IMR-90 (cell line): ENCODE results near the gene COA3. TPM values are rescaled to one million over a fixed set of nuclear protein-coding genes. Genes with fewer than 3 reads are reported as not detected.
A peak's percentile ranks its signal among the peaks of the same experiment; 100 is the strongest.

Experiments
- ATAC-seq: fragments of 200-7000 bp; cut with Tn5 transposase; 2 replicates; pipeline ENCODE4 v1.9.1; 2020; ENCODE audit warnings: low read depth, mild to moderate bottlenecking, moderate library complexity
- BruUV-seq: library from RNA; stranded (reverse); fragments of 400-500 nt; replicated peaks from 2 replicates; lab custom pipeline; 2021; lab: Mats Ljungman, UMichigan
- CTCF ChIA-PET: fragments of 300-600 bp; formaldehyde crosslinking; extraction: SDS; loops from one replicate; lab custom pipeline; 2021; ENCODE audit warnings: antibody characterized with exemption; lab: Yijun Ruan, JAX
- POLR2A ChIA-PET: fragments of 300-600 bp; sonication (Branson Sonifier 250); formaldehyde crosslinking; loops from one replicate; lab custom pipeline; 2022; ENCODE audit warnings: antibody characterized with exemption; ENCODE audit not compliant: unreplicated experiment; lab: Charles Lee
- DNase-seq: peaks from one replicate; pipeline ENCODE4 v3.0.0; 2013
- H2AFZ ChIP-seq: replicated peaks from 2 replicates; pipeline ENCODE3; 2013; ENCODE audit warnings: low read length, mild to moderate bottlenecking; ENCODE audit not compliant: poor library complexity
- H2AK5ac ChIP-seq: 2 replicates; pipeline ENCODE4 v1.6.1; 2013; ENCODE audit warnings: low read depth, low read length, inconsistent platforms
- H2AK9ac ChIP-seq: replicated peaks from 2 replicates; pipeline ENCODE3; 2013; ENCODE audit warnings: mild to moderate bottlenecking, low read depth, low read length, moderate library complexity; ENCODE audit not compliant: poor library complexity
- H2BK120ac ChIP-seq: 2 replicates; pipeline ENCODE4 v1.6.1; 2013; ENCODE audit warnings: low read depth, low read length, inconsistent platforms
- H2BK15ac ChIP-seq: 3 replicates; pipeline ENCODE4 v1.6.1; 2013; ENCODE audit warnings: low read depth, low read length, inconsistent platforms
- H2BK20ac ChIP-seq: 2 replicates; pipeline ENCODE4 v1.6.1; 2013; ENCODE audit warnings: low read depth, mild to moderate bottlenecking, inconsistent platforms, low read length, moderate library complexity
- H2BK5ac ChIP-seq: 2 replicates; pipeline ENCODE4 v1.6.1; 2013; ENCODE audit warnings: mild to moderate bottlenecking, low read depth, low read length, inconsistent platforms; ENCODE audit not compliant: poor library complexity, severe bottlenecking
- H3K14ac ChIP-seq: replicated peaks from 2 replicates; pipeline ENCODE4 v1.6.1; 2013; ENCODE audit warnings: low read depth, low read length, inconsistent platforms
- H3K18ac ChIP-seq: 2 replicates; pipeline ENCODE4 v1.6.1; 2013; ENCODE audit warnings: low read depth, low read length, control low read depth
- H3K23ac ChIP-seq: 2 replicates; pipeline ENCODE4 v1.6.1; 2013; ENCODE audit warnings: low read depth, low read length, inconsistent platforms
- H3K27ac ChIP-seq: 2 replicates; pipeline ENCODE4 v1.5.1; 2013; ENCODE audit warnings: mild to moderate bottlenecking, control low read depth, low read length; ENCODE audit not compliant: insufficient read depth
- H3K27me3 ChIP-seq: 2 replicates; pipeline ENCODE4 v1.6.1; 2013; ENCODE audit warnings: low read length; ENCODE audit not compliant: control insufficient read depth, insufficient read depth
- H3K36me3 ChIP-seq: 2 replicates; pipeline ENCODE4 v1.6.1; 2013; ENCODE audit warnings: low read length, mixed read lengths; ENCODE audit not compliant: control insufficient read depth, insufficient read depth
- H3K4ac ChIP-seq: 2 replicates; pipeline ENCODE4 v1.6.1; 2013; ENCODE audit warnings: low read depth, low read length, inconsistent platforms
- H3K4me1 ChIP-seq: 2 replicates; pipeline ENCODE4 v1.6.1; 2013; ENCODE audit warnings: low read length, mixed read lengths; ENCODE audit not compliant: control insufficient read depth, insufficient read depth
- H3K4me2 ChIP-seq: 2 replicates; pipeline ENCODE4 v1.6.1; 2013; ENCODE audit warnings: low read depth, mild to moderate bottlenecking, control low read depth, low read length, moderate library complexity
- H3K4me3 ChIP-seq: 2 replicates; pipeline ENCODE4 v1.5.1; 2013; ENCODE audit warnings: low read depth, mild to moderate bottlenecking, control low read depth, low read length, moderate library complexity; ENCODE audit not compliant: insufficient read depth
- H3K56ac ChIP-seq: 2 replicates; pipeline ENCODE4 v1.6.1; 2013; ENCODE audit warnings: low read length, inconsistent platforms; ENCODE audit not compliant: insufficient read depth; ENCODE audit errors: extremely low read depth
- H3K79me1 ChIP-seq, 2 experiments: 2 replicates each; pipeline ENCODE4 v1.6.1; 2013; ENCODE audit warnings: low read length in 2 of 2, inconsistent platforms in 1 of 2, low read depth in 1 of 2
- H3K9ac ChIP-seq: 2 replicates; pipeline ENCODE4 v1.6.1; 2013; ENCODE audit warnings: low read depth, low read length, control low read depth
- H3K9me1 ChIP-seq: 2 replicates; pipeline ENCODE4 v1.6.1; 2013; ENCODE audit warnings: low read length, inconsistent platforms; ENCODE audit not compliant: insufficient read depth
- H3K9me3 ChIP-seq: 2 replicates; pipeline ENCODE4 v1.6.1; 2013; ENCODE audit warnings: low read length; ENCODE audit not compliant: control insufficient read depth, insufficient read depth
- H4K20me1 ChIP-seq: 2 replicates; pipeline ENCODE4 v1.6.1; 2013; ENCODE audit warnings: low read length, inconsistent platforms; ENCODE audit not compliant: insufficient read depth
- H4K5ac ChIP-seq: 2 replicates; pipeline ENCODE4 v1.6.1; 2013; ENCODE audit warnings: mild to moderate bottlenecking, low read depth, low read length, control low read depth
- H4K8ac ChIP-seq, 2 experiments: 2 replicates each; pipeline ENCODE4 v1.6.1; 2013; ENCODE audit warnings: low read depth in 2 of 2, low read length in 2 of 2, control low read depth in 1 of 2, inconsistent platforms in 1 of 2
- H4K91ac ChIP-seq: 2 replicates; pipeline ENCODE4 v1.6.1; 2013; ENCODE audit warnings: low read depth, low read length, inconsistent platforms; ENCODE audit not compliant: insufficient read depth
- CEBPB ChIP-seq: IDR thresholded peaks from 2 replicates; pipeline ENCODE4 v1.6.1; 2012; ENCODE audit warnings: low read depth, low read length, improper control_type of control experiment
- CTCF ChIP-seq: conservative IDR thresholded peaks from 2 replicates; pipeline ENCODE4 v1.5.1; 2012; ENCODE audit warnings: mild to moderate bottlenecking, low read depth, low read length, improper control_type of control experiment
- FOS ChIP-seq: fragments of 150-350 bp; IDR thresholded peaks from 2 replicates; pipeline ENCODE4 v1.6.1; 2016; ENCODE audit warnings: low read depth, low read length
- MAFK ChIP-seq: IDR thresholded peaks from 2 replicates; pipeline ENCODE4 v1.6.1; 2012; ENCODE audit warnings: low read depth, low read length, improper control_type of control experiment
- MAZ ChIP-seq: IDR thresholded peaks from 2 replicates; pipeline ENCODE4 v1.6.1; 2012; ENCODE audit warnings: low read depth, mild to moderate bottlenecking, low read length, improper control_type of control experiment, moderate library complexity, borderline replicate concordance
- MXI1 ChIP-seq: IDR thresholded peaks from 2 replicates; pipeline ENCODE4 v1.6.1; 2012; ENCODE audit warnings: low read depth, mild to moderate bottlenecking, low read length, moderate library complexity, borderline replicate concordance
- NFE2L2 ChIP-seq: fragments of 150-350 bp; IDR thresholded peaks from 2 replicates; pipeline ENCODE4 v1.6.1; 2016; ENCODE audit warnings: low read depth, mild to moderate bottlenecking, low read length
- RAD21 ChIP-seq: IDR thresholded peaks from 2 replicates; pipeline ENCODE4 v1.6.1; 2012; ENCODE audit warnings: low read length, improper control_type of control experiment
- RCOR1 ChIP-seq: IDR thresholded peaks from 2 replicates; pipeline ENCODE4 v1.6.1; 2012; ENCODE audit warnings: mild to moderate bottlenecking, low read length, improper control_type of control experiment; ENCODE audit not compliant: insufficient replicate concordance
- SMC3 ChIP-seq: fragments of 150-350 bp; IDR thresholded peaks from 2 replicates; pipeline ENCODE4 v1.6.1; 2016; ENCODE audit warnings: low read depth, mild to moderate bottlenecking, antibody characterized with exemption, low read length, moderate library complexity
- USF2 ChIP-seq: fragments of 150-350 bp; IDR thresholded peaks from 2 replicates; pipeline ENCODE4 v1.6.1; 2017; ENCODE audit warnings: mild to moderate bottlenecking, antibody characterized with exemption, low read length, low read depth
- WGBS, 2 experiments: methylation state at CpG; one replicate each; pipeline versions ENCODE4 v1.1.5 to v1.1.7; 2013; ENCODE audit warnings: missing lambda C conversion rate in 2 of 2; ENCODE audit not compliant: insufficient read length in 1 of 2; ENCODE audit errors: extremely low coverage in 2 of 2; 5-methylcytosine and 5-hydroxymethylcytosine counted together
- dilution Hi-C: fragments of 300-500 bp; cut with HindIII; formaldehyde crosslinking; loops from one replicate; pipeline ENCODE4 v1.14.3; 2018; ENCODE audit warnings: low sequenced_read_pairs; ENCODE audit not compliant: unreplicated experiment
- in situ Hi-C: fragments of 300-500 bp; cut with MboI; formaldehyde crosslinking; loops from 3 replicates; pipeline ENCODE4 v1.14.3; 2019; ENCODE audit warnings: low sequenced_read_pairs, inconsistent platforms, mixed read lengths
- intact Hi-C: fragments of 100-400 bp; cut with micrococcal nuclease; formaldehyde crosslinking; loops from 2 replicates; pipeline ENCODE4 v1.10.0; 2022
- polyA plus RNA-seq, 3 experiments: library from polyadenylated mRNA; depleted of rRNA; stranded (reverse); fragments of >200 nt; gene quantifications; 2 replicates each; pipeline ENCODE4 v1.2.3, GENCODE V29; 2012; ENCODE audit warnings: low replicate concordance in 1 of 3
- total RNA-seq: library from RNA; depleted of rRNA; stranded (reverse); fragments of >200 nt; gene quantifications from 2 replicates; pipeline ENCODE4 v1.2.3, GENCODE V29; 2012

The COA3 gene
- total and polyA plus RNA-seq, 2 of the 4 experiments (the other 2 are of a cell fraction): 66.8 to 78.1 TPM

- H3K9ac ChIP-seq: no peak overlapping the region
- no peak overlapping the region for H2BK20ac ChIP-seq
- no peak overlapping the region for H3K27ac ChIP-seq
- peaks cover 27% of the 10 kb centered on the region for H3K27me3 ChIP-seq
- H3K4me2 ChIP-seq: no peak overlapping the region
- in situ Hi-C loops: no loop called here
- CTCF ChIA-PET: interaction anchor here (1.3 to 2.9 kb wide), 2 partner anchors 11 to 14 kb away, joined by 6 to 12 read pairs; partner anchors contain the start of gene RAMP2
- intact Hi-C loops: no loop called here
- H4K5ac ChIP-seq: no peak overlapping the region
- H3K9me3 ChIP-seq: no peaks in the 10 kb centered on the region
- H3K79me1 ChIP-seq: peaks cover under 1 to 3% of the 10 kb centered on the region in 2 experiments; a peak in 3 of 4 replicates
- dilution Hi-C loops: no loop called here
- H2AFZ ChIP-seq: no peak overlapping the region
- no peak for DNase-seq
- H2BK120ac ChIP-seq: no peak overlapping the region
- H3K23ac ChIP-seq: 0 out of 2 replicates have a peak overlapping the region, but pooled peaks have one; percentile 51
- H3K56ac ChIP-seq: no peak overlapping the region
- ATAC-seq: no peak
- 43% methylated on average over 4 of the region's 11 CpGs; no CpG with 5 or more reads in 1 of the 2 experiments for WGBS, 2 experiments
- TF ChIP-seq RCOR1 (no peak), FOS (no peak), USF2 (no peak), MXI1 (no peak), MAFK (no peak), MAZ (no peak), NFE2L2 (no peak), CEBPB (no peak), CTCF (no peak), RAD21 (no peak), SMC3 (no peak)
- peaks cover 5% of the 10 kb centered on the region; the same call in 1 of the 2 replicates for H3K4me1 ChIP-seq
- H4K8ac ChIP-seq: no peak overlapping the region
- H2AK5ac ChIP-seq: no peak overlapping the region
- no peaks in the 10 kb centered on the region for H3K36me3 ChIP-seq
- H3K18ac ChIP-seq: no peak overlapping the region
- no peaks in the 10 kb centered on the region for H4K20me1 ChIP-seq
- H2BK15ac ChIP-seq: no peak overlapping the region
- no peak overlapping the region for H3K4me3 ChIP-seq
- peak overlapping the region; percentile 18 for H2AK9ac ChIP-seq
- no peak overlapping the region for H4K91ac ChIP-seq
- BruUV-seq: no TSS peak
- POLR2A ChIA-PET: no interaction called here
- no peak overlapping the region for H3K14ac ChIP-seq
- H3K9me1 ChIP-seq: peaks cover 4% of the 10 kb centered on the region; the same call in 1 of the 2 replicates
- H2BK5ac ChIP-seq: no peak overlapping the region
- no peak overlapping the region for H3K4ac ChIP-seq
Measured at GRCh38 chr17:42748908-42749798, 49.4 kb downstream of the COA3 start.
